ENCODE measurements around the gene ENPP6. TPM values are rescaled to one million over a fixed set of nuclear protein-coding genes. Genes with fewer than 3 reads are reported as not detected.

Gene ENPP6
- total RNA-seq, 6 donors from 2014 or later, result 0.30 to 0.37 (median 0.34) TPM; not detected in 3

DNA sequence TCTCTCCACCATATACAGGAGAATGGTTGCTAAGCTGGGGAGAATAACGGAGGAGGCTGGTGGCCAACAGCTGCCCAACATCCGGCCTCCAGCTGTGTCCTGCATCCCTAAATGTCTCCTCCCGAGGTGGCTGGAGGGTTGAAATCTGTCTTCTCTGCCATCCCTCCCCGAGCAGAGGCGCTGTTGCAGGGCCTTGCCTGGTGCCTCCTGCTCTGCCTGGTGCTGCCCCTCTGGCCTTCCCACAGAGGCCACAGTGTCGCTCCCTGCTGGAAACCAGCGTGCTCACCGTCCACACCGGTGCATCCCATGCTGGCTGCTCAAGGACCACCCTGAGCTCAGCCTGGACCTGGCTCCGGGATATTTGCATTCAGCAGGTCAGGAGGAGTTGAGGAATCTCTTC lies 115.2 kb downstream of the ENPP6 start:
- Histone ChIP-seq H3K9me3 (no peaks in the 10 kb centered on the region), H3K4me3 (no peak overlapping the region), H3K36me3 (no peaks in the 10 kb centered on the region), H3K27ac (no peak overlapping the region), H3K4me1 (peaks cover 0 to 17% (median 6%) of the 10 kb centered on the region in 4 donors), H3K27me3 (no peaks in the 10 kb centered on the region)
- TF ChIP-seq POLR2A (IDR thresholded peaks at IDR 0.05) (no peak), POLR2AphosphoS5 (IDR thresholded peaks at IDR 0.05) (no peak), EP300 (IDR thresholded peaks at IDR 0.05) (no peak)
- TF ChIP-seq, protein P1, sequence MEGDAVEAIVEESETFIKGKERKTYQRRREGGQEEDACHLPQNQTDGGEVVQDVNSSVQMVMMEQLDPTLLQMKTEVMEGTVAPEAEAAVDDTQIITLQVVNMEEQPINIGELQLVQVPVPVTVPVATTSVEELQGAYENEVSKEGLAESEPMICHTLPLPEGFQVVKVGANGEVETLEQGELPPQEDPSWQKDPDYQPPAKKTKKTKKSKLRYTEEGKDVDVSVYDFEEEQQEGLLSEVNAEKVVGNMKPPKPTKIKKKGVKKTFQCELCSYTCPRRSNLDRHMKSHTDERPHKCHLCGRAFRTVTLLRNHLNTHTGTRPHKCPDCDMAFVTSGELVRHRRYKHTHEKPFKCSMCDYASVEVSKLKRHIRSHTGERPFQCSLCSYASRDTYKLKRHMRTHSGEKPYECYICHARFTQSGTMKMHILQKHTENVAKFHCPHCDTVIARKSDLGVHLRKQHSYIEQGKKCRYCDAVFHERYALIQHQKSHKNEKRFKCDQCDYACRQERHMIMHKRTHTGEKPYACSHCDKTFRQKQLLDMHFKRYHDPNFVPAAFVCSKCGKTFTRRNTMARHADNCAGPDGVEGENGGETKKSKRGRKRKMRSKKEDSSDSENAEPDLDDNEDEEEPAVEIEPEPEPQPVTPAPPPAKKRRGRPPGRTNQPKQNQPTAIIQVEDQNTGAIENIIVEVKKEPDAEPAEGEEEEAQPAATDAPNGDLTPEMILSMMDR (IDR thresholded peaks at IDR 0.05), result no peak
- 86 to 88% methylated on average over 5 to 10 of the region's 10 CpGs for WGBS, 2 donors
- peak in 1 of 2 donors; percentile 58 for DNase-seq
- ATAC-seq (ENCODE audit: low FRiP score in 2 of 2), result no peak

DNA sequence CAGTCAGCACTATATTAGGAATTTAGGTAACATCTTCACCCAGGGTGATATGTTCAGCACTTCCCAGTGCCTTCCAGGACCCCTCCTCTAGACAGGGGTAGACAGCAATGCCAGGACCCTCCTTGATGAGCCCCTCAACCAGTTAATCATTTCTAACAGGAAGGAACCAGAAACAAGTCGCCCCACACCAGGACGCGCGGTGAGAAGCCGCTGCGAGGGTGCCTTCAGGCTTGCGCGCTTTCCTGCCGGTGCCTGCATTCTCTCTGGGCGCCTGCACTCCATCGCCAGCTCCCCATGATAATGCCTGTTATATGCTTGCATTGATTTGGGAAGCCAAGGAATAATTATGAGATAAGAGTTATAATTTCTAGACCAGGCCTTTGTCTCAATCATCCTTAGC lies 116.0 kb downstream of the ENPP6 start:
- H3K9me3 ChIP-seq, result no peaks in the 10 kb centered on the region
- no peak for DNase-seq
- peaks cover 0 to 17% (median 13%) of the 10 kb centered on the region in 4 donors for H3K4me1 ChIP-seq
- H3K36me3 ChIP-seq, result no peaks in the 10 kb centered on the region
- no peak for ATAC-seq (ENCODE audit: low FRiP score in 2 of 2)
- 87 to 92% methylated on average over 11 of the region's 11 CpGs for WGBS, 2 donors
- no peak overlapping the region for H3K27ac ChIP-seq
- no peaks in the 10 kb centered on the region for H3K27me3 ChIP-seq
- no peak overlapping the region for H3K4me3 ChIP-seq
- TF ChIP-seq POLR2AphosphoS5 (IDR thresholded peaks at IDR 0.05) (no peak), EP300 (IDR thresholded peaks at IDR 0.05) (no peak), POLR2A (IDR thresholded peaks at IDR 0.05) (no peak)
- TF ChIP-seq, protein P1 (IDR thresholded peaks at IDR 0.05), result no peak

DNA sequence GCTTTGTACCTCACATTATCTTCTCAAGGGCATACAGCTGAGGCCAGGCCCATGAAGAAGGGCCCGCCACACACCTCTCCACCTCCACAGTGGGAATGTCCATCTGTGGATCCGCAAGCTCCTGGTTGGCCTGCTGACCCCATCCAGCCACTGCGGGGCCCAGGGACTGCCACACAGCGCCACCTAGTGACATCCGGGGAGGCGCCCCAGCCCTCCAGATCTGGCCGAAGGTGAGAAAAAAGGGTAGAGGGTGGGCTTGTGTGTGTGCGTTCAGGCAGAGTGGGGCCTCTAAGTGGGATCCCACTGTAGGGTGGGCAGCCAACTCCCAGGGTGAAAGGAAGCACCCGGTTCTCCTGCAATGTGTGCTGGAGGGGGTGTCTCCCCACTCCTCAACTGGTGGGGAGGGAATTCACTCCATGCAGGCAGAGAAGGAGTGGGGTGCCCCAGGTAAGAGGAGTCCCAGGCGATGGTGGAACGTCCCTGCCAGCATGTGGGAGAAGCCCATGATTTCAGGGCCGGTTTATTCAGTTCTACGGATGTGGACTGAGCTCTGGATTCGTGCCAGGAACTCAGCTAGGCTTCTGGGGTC lies 117.3 kb downstream of the ENPP6 start:
- Histone ChIP-seq H3K4me1 (peaks cover 0 to 19% (median 13%) of the 10 kb centered on the region in 4 donors), H3K4me3 (no peak overlapping the region), H3K9me3 (no peaks in the 10 kb centered on the region), H3K36me3 (no peaks in the 10 kb centered on the region), H3K27ac (no peak overlapping the region), H3K27me3 (no peaks in the 10 kb centered on the region)
- DNase-seq, result peak in 1 of 2 donors; percentile 89
- 69 to 76% methylated on average over 9 to 14 of the region's 14 CpGs for WGBS, 2 donors
- TF ChIP-seq POLR2AphosphoS5 (IDR thresholded peaks at IDR 0.05), result no peak
- TF ChIP-seq, protein P1 (IDR thresholded peaks at IDR 0.05), result peak in 4 of 6 experiments; percentile 30 to 64 (median 47)
- TF ChIP-seq POLR2A (IDR thresholded peaks at IDR 0.05), result no peak
- no peak for TF ChIP-seq EP300 (IDR thresholded peaks at IDR 0.05)
- ATAC-seq (ENCODE audit: low FRiP score in 2 of 2), result peak; percentile 62 to 65

DNA sequence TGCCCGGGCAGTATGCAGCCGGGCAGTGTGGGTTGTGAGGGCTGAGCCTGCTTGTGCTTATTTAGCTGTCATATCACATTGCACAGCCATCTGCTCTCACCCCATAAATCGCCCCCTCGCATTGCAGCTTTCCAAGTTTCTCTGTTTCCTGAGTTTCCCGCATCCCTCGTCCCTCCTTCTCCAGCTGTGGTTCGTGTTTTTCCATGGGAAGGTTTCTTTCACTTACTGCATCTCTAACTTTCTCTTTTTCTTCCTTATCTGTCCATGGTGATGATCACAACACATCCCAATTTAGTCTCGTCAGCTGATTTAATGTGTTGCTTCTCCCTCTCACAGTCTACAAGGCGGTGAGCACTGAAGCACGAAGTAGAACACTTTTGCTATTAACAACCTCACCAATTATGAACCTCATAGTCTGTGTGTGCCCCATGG lies 118.1 kb downstream of the ENPP6 start:
- Histone ChIP-seq H3K27me3 (no peaks in the 10 kb centered on the region), H3K27ac (no peak overlapping the region), H3K36me3 (no peaks in the 10 kb centered on the region), H3K4me1 (peaks cover 0 to 19% (median 13%) of the 10 kb centered on the region in 4 donors), H3K4me3 (no peak overlapping the region), H3K9me3 (no peaks in the 10 kb centered on the region)
- ATAC-seq (ENCODE audit: low FRiP score in 2 of 2) (no peak), DNase-seq (no peak)
- 64 to 70% methylated on average over 10 of the region's 10 CpGs for WGBS, 2 donors
- TF ChIP-seq EP300 (IDR thresholded peaks at IDR 0.05) (peak in 1 of 4 donors; percentile 33), POLR2AphosphoS5 (IDR thresholded peaks at IDR 0.05) (peak; percentile 17 to 60), POLR2A (IDR thresholded peaks at IDR 0.05) (no peak)
- TF ChIP-seq, protein P1 (IDR thresholded peaks at IDR 0.05), result no peak

DNA sequence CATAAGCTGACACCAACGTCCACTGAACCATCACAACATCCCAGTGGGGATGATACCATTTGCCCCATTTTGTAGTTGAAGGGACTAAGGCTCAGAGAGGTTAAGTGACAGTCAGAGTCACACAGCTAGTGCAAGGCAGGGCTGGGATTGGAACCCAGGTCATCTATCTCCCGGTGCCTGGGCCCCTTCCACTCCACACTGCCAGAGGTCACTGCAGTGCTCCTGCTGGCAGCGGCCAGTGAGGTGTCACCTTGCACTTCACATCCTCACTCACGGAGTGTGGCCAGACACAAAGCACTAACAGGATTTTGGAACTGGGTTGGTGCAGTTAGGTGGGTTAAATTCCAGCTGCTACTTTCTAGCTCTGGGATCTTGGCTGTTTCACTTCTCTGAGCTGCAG lies 118.7 kb downstream of the ENPP6 start:
- Histone ChIP-seq H3K9me3 (no peaks in the 10 kb centered on the region), H3K27me3 (no peaks in the 10 kb centered on the region), H3K4me1 (peaks cover 0 to 16% (median 11%) of the 10 kb centered on the region in 4 donors), H3K27ac (no peak overlapping the region), H3K4me3 (no peak overlapping the region), H3K36me3 (no peaks in the 10 kb centered on the region)
- no peak for DNase-seq
- 66 to 81% methylated on average over 3 to 4 of the region's 4 CpGs for WGBS, 2 donors
- TF ChIP-seq POLR2A (IDR thresholded peaks at IDR 0.05), result no peak
- TF ChIP-seq EP300 (IDR thresholded peaks at IDR 0.05), result no peak
- ATAC-seq (ENCODE audit: low FRiP score in 2 of 2), result no peak

Data from upper lobe of left lung (tissue), 6 donors.